ENCODE results near the gene ASB13.

The ASB13 gene

DNA sequence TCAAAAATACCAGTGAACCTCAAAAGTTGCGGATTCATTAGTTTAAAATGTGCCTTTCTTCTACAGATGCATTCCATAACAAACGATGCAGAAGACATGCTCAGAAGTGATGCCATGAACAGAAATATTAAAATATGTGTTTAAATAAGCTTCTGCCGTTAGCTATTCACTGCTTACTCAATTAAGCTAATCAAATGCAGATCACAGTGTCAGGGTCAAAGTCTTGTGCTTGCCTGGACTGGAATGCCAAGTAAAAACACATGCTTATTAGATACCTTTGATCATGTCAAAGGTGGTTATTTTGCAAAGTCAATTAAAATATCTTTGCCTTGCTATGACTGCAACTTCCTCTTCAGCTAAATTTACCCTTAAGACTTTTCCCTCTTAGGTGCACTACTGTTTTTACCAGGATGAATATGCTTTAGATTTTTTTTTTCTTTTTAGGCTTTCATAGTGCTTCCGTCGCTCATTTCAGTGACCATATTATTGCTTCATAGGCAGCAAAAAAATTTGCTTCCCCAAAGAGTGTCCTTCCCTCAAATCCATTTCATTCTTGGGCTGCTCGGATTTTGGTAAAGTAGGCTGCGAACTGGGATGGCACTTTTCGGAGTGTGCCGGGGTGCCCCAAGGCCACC is 905 bp downstream of the ASB13 start:
- ChIA-PET CTCF (interaction anchor here (1.2 to 2.0 kb wide), 3 partner anchors 12 to 36 kb away, joined by 3 to 5 read pairs (median 4); no protein-coding TSS in a partner anchor), POLR2A (no interaction called here)
- no peak for DNase-seq (ENCODE audit: extremely low spot score)
- TF ChIP-seq, protein P1, sequence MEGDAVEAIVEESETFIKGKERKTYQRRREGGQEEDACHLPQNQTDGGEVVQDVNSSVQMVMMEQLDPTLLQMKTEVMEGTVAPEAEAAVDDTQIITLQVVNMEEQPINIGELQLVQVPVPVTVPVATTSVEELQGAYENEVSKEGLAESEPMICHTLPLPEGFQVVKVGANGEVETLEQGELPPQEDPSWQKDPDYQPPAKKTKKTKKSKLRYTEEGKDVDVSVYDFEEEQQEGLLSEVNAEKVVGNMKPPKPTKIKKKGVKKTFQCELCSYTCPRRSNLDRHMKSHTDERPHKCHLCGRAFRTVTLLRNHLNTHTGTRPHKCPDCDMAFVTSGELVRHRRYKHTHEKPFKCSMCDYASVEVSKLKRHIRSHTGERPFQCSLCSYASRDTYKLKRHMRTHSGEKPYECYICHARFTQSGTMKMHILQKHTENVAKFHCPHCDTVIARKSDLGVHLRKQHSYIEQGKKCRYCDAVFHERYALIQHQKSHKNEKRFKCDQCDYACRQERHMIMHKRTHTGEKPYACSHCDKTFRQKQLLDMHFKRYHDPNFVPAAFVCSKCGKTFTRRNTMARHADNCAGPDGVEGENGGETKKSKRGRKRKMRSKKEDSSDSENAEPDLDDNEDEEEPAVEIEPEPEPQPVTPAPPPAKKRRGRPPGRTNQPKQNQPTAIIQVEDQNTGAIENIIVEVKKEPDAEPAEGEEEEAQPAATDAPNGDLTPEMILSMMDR (IDR thresholded peaks at IDR 0.05; ENCODE audit: control extremely low read depth, extremely low read depth, low read depth, missing control alignments), result no peak

DNA sequence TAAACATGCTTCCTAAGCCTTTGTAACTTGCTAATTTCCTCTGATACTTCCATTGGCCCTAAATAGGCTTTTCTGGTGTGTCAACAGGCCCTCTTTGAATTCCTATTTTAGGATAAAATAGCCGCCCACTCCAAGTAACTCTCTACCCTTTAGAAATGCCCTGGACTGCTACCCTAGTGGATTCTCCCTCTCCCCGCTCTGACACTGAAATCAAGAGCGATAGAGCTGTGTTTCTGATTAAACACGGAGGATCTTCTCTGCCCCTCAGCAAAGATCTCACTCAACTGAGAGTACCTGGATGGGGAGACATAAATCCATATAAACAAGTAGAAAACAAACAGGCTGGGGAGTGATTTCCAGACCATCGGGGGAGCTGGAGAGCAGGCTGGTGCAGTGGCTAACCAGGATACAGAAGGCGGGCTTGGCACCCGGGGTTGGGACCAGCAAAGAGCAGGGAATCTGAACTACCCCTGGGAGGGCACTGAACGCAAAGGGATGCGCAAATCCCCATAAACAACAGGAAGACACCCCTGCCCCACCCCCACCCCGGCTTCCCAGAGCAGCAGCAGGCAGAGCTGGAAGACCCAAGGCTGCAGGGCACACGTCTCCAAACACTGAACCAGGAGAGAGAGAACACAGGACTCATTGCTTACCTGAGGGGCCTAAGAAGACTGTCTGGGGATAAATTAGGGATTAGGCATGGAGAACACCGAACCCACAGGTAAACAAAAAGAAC is 2.5 kb downstream of the ASB13 start:
- POLR2A ChIA-PET, result no interaction called here
- CTCF ChIA-PET, result interaction anchor here (2.0 kb wide), 1 partner anchor 34 kb away, joined by 5 read pairs; no protein-coding TSS in a partner anchor
- no peak for DNase-seq (ENCODE audit: extremely low spot score)
- TF ChIP-seq, protein P1 (IDR thresholded peaks at IDR 0.05; ENCODE audit: control extremely low read depth, extremely low read depth, low read depth, missing control alignments), result no peak

DNA sequence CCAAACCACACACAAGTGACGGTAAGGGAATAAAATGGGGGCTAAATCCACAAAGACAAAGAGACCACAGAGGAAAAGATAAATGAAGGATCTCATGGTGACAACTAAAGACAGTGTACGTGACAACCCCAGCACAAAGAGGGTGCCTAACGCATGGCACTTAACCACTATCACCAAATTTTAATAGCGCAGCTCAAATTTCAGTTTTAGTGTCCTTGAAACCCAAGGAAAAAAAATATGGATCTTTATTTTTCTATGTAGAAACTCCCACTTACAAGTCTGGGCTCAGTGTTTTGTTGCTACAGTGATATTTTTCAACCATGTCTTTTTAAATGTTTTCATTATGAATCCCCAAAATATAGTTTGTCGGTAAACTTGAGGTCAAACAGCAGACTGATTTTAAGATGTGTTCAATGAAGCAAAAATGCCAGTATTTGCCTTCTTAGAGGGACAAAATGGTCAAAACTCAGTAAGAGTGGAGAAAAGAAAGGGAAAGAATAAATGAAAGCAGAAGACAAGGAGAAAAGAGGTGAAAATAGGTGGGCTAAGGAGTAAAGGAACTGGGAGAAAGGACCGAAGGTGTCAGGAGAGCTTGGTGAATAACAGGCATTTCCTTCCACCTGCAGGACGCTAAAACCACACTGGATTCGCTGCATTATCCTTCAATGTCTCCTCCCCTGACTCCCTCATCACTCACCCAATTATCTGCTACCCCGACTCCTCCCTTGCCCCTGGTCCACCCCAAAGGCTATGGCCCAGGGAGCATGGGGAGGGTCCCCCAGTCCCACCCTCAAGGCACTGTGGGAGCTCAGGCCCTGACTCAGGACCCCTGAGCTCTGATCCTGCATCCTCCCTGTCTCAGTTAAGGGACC is 3.5 kb downstream of the ASB13 start:
- DNase-seq (ENCODE audit: extremely low spot score), result no peak
- ChIA-PET CTCF (no interaction called here), POLR2A (no interaction called here)
- TF ChIP-seq, protein P1 (IDR thresholded peaks at IDR 0.05; ENCODE audit: control extremely low read depth, extremely low read depth, low read depth, missing control alignments), result no peak

GRCh38 chr10:5661043-5661442 is 5.4 kb downstream of the ASB13 start:
- DNase-seq (ENCODE audit: extremely low spot score), result no peak
- POLR2A ChIA-PET, result interaction anchor here (0.6 kb wide), 1 partner anchor 290 kb away, joined by 5 read pairs; no protein-coding TSS in a partner anchor
- TF ChIP-seq, protein P1 (IDR thresholded peaks at IDR 0.05; ENCODE audit: control extremely low read depth, extremely low read depth, low read depth, missing control alignments), result no peak
- CTCF ChIA-PET, result interaction anchor here (1.1 to 2.7 kb wide), 2 partner anchors 32 to 39 kb away, joined by 3 to 8 read pairs; no protein-coding TSS in a partner anchor

- DNase-seq (ENCODE audit: extremely low spot score), result peak; percentile 60
- ChIA-PET CTCF (interaction anchor here (0.8 to 2.7 kb wide), 2 partner anchors 21 to 30 kb away, joined by 4 to 8 read pairs; no protein-coding TSS in a partner anchor), POLR2A (no interaction called here)
- TF ChIP-seq, protein P1 (IDR thresholded peaks at IDR 0.05; ENCODE audit: control extremely low read depth, extremely low read depth, low read depth, missing control alignments), result no peak
Observed at GRCh38 chr10:5659702-5660528, 6.5 kb downstream of the ASB13 start.
